Measurements from ENCODE around the gene ZBTB18. TPM values are rescaled to one million over a fixed set of nuclear protein-coding genes. Genes with fewer than 3 reads are reported as not detected.

ZBTB18 gene
- polyA plus RNA-seq, 1 of the 3 experiments (the other 2 are of a cell fraction) = 19.3 TPM

DNA sequence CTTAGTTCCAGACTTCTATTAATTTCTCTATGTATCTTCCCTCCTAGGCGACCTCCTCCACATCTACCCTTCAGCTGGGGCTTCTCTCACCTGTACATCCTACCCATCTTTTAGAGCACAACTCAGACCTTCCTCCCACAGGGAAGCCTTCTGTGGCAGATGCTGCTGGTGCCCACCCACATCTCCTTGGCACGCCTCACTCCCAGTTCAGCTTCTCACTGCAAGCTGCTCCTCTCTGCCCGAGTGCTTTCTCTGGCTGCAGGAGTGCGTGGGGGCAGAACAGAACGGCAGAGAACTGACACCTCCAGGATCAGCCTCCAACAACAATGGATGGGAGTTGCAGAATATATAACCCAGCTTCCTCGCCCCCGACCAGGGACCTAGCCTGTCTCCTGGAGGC, 36.5 kb downstream of the ZBTB18 start:
- no peaks in the 10 kb centered on the region for H3K79me2 ChIP-seq (ENCODE audit: insufficient read depth)
- no peaks in the 10 kb centered on the region for H3K36me3 ChIP-seq (replicated peaks in 1 of 2; ENCODE audit: control insufficient read depth in 1 of 2, insufficient read depth in 2 of 2, low read length in 1 of 2)
- CTCF ChIA-PET = interaction anchor here (0.7 kb wide), 1 partner anchor 15 kb away, joined by 3 read pairs; no protein-coding TSS in a partner anchor
- H3K9me2 ChIP-seq = no peaks in the 10 kb centered on the region
- no peak for DNase-seq
- 93% methylated on average over 7 of the region's 7 CpGs for whole genome bisulfite sequencing (ENCODE audit: low lambda C conversion rate)
- H3F3A ChIP-seq (replicated peaks; ENCODE audit: insufficient read depth) = no peaks in the 10 kb centered on the region
- H3K4me1 ChIP-seq (ENCODE audit: control insufficient read depth in 1 of 2, insufficient read depth in 2 of 2, low read depth in 1 of 2, low read length in 1 of 2) = peaks cover 0 to 2% of the 10 kb centered on the region in 2 experiments; a peak in 2 of 4 replicates
- no peaks in the 10 kb centered on the region for H3K27me3 ChIP-seq (ENCODE audit: insufficient read depth)
- no peak overlapping the region for H3K4me3 ChIP-seq (ENCODE audit: low read depth in 2 of 2, low read length in 1 of 2)
- H4K20me1 ChIP-seq (ENCODE audit: insufficient read depth) = no peaks in the 10 kb centered on the region
- H3K4me2 ChIP-seq = no peak overlapping the region
- H3K9me3 ChIP-seq = no peaks in the 10 kb centered on the region
- POLR2A ChIA-PET = no interaction called here
- no peak overlapping the region for H3K9ac ChIP-seq
- H2AFZ ChIP-seq (ENCODE audit: low read depth) = no peak overlapping the region
- no peak for TF ChIP-seq TAF1 (IDR thresholded peaks at IDR 0.05; ENCODE audit: borderline replicate concordance, low read depth, low read length)
- TF ChIP-seq FOXJ3 (CRISPR knock-in tag; IDR thresholded peaks at IDR 0.05) = no peak
- no peak for TF ChIP-seq RAD21 (IDR thresholded peaks at IDR 0.05; ENCODE audit: low read length)
- TF ChIP-seq, protein P1, sequence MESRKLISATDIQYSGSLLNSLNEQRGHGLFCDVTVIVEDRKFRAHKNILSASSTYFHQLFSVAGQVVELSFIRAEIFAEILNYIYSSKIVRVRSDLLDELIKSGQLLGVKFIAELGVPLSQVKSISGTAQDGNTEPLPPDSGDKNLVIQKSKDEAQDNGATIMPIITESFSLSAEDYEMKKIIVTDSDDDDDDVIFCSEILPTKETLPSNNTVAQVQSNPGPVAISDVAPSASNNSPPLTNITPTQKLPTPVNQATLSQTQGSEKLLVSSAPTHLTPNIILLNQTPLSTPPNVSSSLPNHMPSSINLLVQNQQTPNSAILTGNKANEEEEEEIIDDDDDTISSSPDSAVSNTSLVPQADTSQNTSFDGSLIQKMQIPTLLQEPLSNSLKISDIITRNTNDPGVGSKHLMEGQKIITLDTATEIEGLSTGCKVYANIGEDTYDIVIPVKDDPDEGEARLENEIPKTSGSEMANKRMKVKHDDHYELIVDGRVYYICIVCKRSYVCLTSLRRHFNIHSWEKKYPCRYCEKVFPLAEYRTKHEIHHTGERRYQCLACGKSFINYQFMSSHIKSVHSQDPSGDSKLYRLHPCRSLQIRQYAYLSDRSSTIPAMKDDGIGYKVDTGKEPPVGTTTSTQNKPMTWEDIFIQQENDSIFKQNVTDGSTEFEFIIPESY (IDR thresholded peaks at IDR 0.05; ENCODE audit: borderline replicate concordance, low read depth) = no peak
- TF ChIP-seq RFX5 (IDR thresholded peaks at IDR 0.05; ENCODE audit: low read length) = no peak
- TF ChIP-seq FOXM1 (IDR thresholded peaks at IDR 0.05; ENCODE audit: low read depth) = no peak
- TF ChIP-seq TCF12 (IDR thresholded peaks at IDR 0.05) = no peak
- TF ChIP-seq, protein P2, sequence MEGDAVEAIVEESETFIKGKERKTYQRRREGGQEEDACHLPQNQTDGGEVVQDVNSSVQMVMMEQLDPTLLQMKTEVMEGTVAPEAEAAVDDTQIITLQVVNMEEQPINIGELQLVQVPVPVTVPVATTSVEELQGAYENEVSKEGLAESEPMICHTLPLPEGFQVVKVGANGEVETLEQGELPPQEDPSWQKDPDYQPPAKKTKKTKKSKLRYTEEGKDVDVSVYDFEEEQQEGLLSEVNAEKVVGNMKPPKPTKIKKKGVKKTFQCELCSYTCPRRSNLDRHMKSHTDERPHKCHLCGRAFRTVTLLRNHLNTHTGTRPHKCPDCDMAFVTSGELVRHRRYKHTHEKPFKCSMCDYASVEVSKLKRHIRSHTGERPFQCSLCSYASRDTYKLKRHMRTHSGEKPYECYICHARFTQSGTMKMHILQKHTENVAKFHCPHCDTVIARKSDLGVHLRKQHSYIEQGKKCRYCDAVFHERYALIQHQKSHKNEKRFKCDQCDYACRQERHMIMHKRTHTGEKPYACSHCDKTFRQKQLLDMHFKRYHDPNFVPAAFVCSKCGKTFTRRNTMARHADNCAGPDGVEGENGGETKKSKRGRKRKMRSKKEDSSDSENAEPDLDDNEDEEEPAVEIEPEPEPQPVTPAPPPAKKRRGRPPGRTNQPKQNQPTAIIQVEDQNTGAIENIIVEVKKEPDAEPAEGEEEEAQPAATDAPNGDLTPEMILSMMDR (IDR thresholded peaks at IDR 0.05) = no peak
- TF ChIP-seq JUND (IDR thresholded peaks at IDR 0.05) = no peak
- TF ChIP-seq NRF1 (IDR thresholded peaks at IDR 0.05; ENCODE audit: low read depth, low read length) = no peak
- no peak for TF ChIP-seq EZH2phosphoT487 (IDR thresholded peaks at IDR 0.05; ENCODE audit: borderline replicate concordance, low read depth)
- TF ChIP-seq TEAD4 (IDR thresholded peaks at IDR 0.05; ENCODE audit: borderline replicate concordance, insufficient read depth) = no peak
- TF ChIP-seq ELF1 (IDR thresholded peaks at IDR 0.05) = no peak
- no peak overlapping the region for H3K27ac ChIP-seq (ENCODE audit: low read depth in 2 of 2, low read length in 1 of 2)

DNA sequence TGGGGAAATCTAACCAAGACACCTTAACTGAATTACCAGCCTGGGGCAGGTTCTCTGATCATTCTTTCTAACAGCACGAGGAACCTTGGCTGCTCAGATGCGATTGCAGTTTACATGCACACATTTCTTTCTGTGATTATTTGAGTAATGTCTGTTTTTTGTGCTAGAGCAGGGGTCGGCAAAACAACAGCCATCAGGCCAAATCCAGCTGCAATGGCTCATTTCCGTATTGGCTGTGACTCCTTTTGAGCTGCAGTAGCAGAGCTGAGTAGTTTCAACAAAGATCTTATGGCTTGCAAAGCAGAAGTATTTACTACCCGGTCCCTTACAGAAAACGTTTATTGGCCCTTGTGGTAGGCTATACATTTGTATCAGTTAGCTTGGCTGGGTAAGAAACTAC, 37.1 kb downstream of the ZBTB18 start:
- no peaks in the 10 kb centered on the region for H3K9me3 ChIP-seq
- no peaks in the 10 kb centered on the region for H4K20me1 ChIP-seq (ENCODE audit: insufficient read depth)
- CTCF ChIA-PET = interaction anchor here (1.0 kb wide), 1 partner anchor 623 kb away, joined by 3 read pairs; no protein-coding TSS in a partner anchor
- H2AFZ ChIP-seq (ENCODE audit: low read depth) = no peak overlapping the region
- no peak overlapping the region for H3K9ac ChIP-seq
- H3K4me2 ChIP-seq = no peak overlapping the region
- no peaks in the 10 kb centered on the region for H3K36me3 ChIP-seq (replicated peaks in 1 of 2; ENCODE audit: control insufficient read depth in 1 of 2, insufficient read depth in 2 of 2, low read length in 1 of 2)
- no peaks in the 10 kb centered on the region for H3K9me2 ChIP-seq
- H3K27me3 ChIP-seq (ENCODE audit: insufficient read depth) = no peaks in the 10 kb centered on the region
- POLR2A ChIA-PET = no interaction called here
- 88% methylated on average over 6 of the region's 6 CpGs for WGBS (ENCODE audit: low lambda C conversion rate)
- peaks cover 0 to 4% of the 10 kb centered on the region in 2 experiments; a peak in 2 of 4 replicates for H3K4me1 ChIP-seq (ENCODE audit: control insufficient read depth in 1 of 2, insufficient read depth in 2 of 2, low read depth in 1 of 2, low read length in 1 of 2)
- H3K79me2 ChIP-seq (ENCODE audit: insufficient read depth) = no peaks in the 10 kb centered on the region
- H3K4me3 ChIP-seq (ENCODE audit: low read depth in 2 of 2, low read length in 1 of 2) = no peak overlapping the region
- DNase-seq = no peak
- H3F3A ChIP-seq (replicated peaks; ENCODE audit: insufficient read depth) = no peaks in the 10 kb centered on the region
- H3K27ac ChIP-seq (ENCODE audit: low read depth in 2 of 2, low read length in 1 of 2) = no peak overlapping the region
- TF ChIP-seq TCF12 (IDR thresholded peaks at IDR 0.05) = no peak
- no peak for TF ChIP-seq USF2 (IDR thresholded peaks at IDR 0.05; ENCODE audit: borderline replicate concordance, low read depth, low read length)
- no peak for TF ChIP-seq SMC3 (IDR thresholded peaks at IDR 0.05; ENCODE audit: low read depth, low read length)
- no peak for TF ChIP-seq RXRA (IDR thresholded peaks at IDR 0.05; ENCODE audit: borderline replicate concordance, low read depth)
- TF ChIP-seq TAF1 (IDR thresholded peaks at IDR 0.05; ENCODE audit: borderline replicate concordance, low read depth, low read length) = no peak
- no peak for TF ChIP-seq ELF1 (IDR thresholded peaks at IDR 0.05)
- no peak for TF ChIP-seq EZH2phosphoT487 (IDR thresholded peaks at IDR 0.05; ENCODE audit: borderline replicate concordance, low read depth)
- TF ChIP-seq, protein P3, sequence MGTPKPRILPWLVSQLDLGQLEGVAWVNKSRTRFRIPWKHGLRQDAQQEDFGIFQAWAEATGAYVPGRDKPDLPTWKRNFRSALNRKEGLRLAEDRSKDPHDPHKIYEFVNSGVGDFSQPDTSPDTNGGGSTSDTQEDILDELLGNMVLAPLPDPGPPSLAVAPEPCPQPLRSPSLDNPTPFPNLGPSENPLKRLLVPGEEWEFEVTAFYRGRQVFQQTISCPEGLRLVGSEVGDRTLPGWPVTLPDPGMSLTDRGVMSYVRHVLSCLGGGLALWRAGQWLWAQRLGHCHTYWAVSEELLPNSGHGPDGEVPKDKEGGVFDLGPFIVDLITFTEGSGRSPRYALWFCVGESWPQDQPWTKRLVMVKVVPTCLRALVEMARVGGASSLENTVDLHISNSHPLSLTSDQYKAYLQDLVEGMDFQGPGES (IDR thresholded peaks at IDR 0.05; ENCODE audit: low read depth, low read length) = no peak
- no peak for TF ChIP-seq PBX3 (IDR thresholded peaks at IDR 0.05)
- TF ChIP-seq YY1 (IDR thresholded peaks at IDR 0.05; ENCODE audit: low read depth) = no peak
- no peak for TF ChIP-seq RFX5 (IDR thresholded peaks at IDR 0.05; ENCODE audit: low read length)
- TF ChIP-seq FOXM1 (IDR thresholded peaks at IDR 0.05; ENCODE audit: low read depth) = no peak
- TF ChIP-seq GATA2 (CRISPR knock-in tag; IDR thresholded peaks at IDR 0.05) = no peak

All from SK-N-SH (cell line).